NCI-H774 (cell line): ENCODE results near the gene CREG2.
"Not testable (repeated sequence)": the region's sequence is repeated elsewhere in the genome, so short reads cannot be mapped to it uniquely, and the experiment has no call there.

Experiments used
- DNase-seq: peaks from one replicate; lab custom pipeline; 2025; lab: John Stamatoyannopoulos, UW

CREG2 gene

GRCh38 chr2:101342625-101343008 lies 44.7 kb downstream of the CREG2 start:
- DNase-seq: no peak

DNA sequence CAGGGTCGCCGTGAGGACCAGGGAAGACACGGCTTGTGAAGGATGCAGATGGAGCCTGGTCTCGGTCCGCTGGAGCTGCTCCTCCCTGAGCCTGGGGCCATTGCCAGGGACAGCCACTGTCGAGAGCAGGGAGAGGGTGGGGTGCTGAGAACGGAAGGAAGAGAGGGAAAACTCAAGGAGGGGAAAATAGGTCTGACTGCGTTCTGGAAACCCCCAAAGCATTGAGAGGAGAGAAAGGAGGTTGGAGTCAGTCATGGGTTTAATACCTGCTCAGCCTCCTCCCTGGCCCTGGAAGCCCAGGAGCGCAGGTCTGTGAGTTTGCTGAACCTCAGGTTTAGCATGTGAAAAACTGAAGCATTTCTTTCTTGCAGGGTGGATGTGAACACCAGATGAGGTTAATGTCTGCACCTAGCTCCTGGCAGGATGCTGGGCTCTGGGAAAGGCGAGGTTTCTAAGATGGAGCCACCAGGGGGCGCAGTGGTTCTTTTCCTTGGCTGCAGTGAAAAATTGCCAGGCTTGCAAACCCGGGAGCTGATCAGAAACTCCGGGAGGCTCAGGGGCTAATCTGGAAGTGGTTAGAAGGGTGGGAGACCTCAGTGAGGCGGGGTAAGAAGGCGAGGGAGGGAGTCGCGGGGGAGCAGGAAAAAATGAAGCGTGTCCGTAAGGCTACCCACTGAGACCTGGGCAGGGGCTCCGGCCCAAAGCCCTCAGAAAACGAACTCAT lies 45.2 kb downstream of the CREG2 start:
- peak; percentile 19 for DNase-seq

GRCh38 chr2:101341421-101341820 lies 45.9 kb downstream of the CREG2 start:
- no peak for DNase-seq

- no peak for DNase-seq
Observed at GRCh38 chr2:101340141-101340551, 47.2 kb downstream of the CREG2 start.

- DNase-seq: no peak
Observed at GRCh38 chr2:101339266-101339880, 47.9 kb downstream of the CREG2 start.

DNA sequence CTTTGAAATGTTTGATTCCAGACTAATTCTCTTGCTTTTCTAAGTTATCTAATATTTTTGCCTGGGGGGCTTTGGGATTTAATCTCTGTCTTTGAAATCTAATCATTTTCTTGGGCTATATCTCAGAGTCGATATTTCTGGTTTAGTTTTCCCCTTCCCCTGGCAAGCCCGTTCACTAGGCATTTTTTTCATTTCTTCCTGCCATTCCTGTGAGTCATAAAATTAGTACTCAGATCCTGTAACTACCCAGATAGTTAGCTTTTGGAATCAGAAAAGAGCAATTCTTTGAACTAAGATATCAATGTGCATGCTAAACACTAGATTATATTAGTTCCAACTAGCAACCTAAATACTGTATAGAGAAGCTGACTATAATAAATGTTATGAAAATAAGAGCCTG lies 49.4 kb downstream of the CREG2 start:
- DNase-seq: no peak

GRCh38 chr2:101332885-101333766 lies 54.2 kb downstream of the CREG2 start:
- no peak for DNase-seq

DNA sequence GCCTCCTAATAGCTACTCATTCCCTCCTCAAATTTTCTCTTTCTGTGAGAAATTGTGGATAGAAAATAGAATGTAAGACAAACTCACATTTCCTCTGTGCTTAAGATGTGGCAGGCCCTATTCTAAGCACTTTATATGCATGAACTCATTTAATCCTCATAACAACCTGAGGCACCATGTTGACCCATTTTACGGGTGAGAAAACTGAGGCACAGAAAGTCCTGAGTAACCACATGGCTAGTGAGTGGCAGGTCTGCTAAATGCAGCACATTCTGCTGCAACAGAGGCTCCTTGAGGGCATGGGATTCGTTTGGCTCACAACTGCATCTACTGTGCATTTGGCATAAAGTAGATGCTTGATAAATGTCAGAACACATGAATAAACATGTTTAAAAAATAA lies 56.1 kb downstream of the CREG2 start:
- no peak for DNase-seq

- no peak for DNase-seq
Observed at GRCh38 chr2:101330253-101330933, 56.9 kb downstream of the CREG2 start.

GRCh38 chr2:101329026-101329425 lies 58.3 kb downstream of the CREG2 start:
- DNase-seq: no peak

GRCh38 chr2:101328474-101329007 lies 58.8 kb downstream of the CREG2 start:
- no peak for DNase-seq

DNA sequence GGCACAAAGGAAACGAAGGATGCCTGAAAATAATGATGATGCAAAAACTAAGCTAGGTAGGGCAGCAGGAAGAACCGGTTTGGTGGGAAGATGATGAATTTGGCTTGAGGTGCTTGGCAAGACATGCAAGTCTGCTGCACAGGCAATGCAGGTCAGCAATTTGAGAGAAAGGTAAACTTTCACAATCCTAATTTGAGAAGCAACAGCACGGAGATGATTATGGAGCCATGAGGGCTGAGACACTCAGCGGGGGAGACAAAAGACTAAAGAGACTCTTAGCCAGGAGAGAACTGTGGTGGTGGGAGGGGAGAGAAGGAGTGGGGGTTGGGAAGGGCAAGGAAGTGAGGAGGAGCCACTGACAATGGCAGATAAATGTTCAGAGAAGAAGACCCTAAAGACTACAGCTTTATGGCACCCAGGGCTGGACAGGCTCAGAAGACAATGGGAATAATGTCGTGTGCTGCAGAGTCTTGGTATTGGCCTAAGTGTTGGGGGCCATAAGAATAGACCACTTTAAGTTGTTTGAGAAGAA lies 59.4 kb downstream of the CREG2 start:
- no peak for DNase-seq

GRCh38 chr2:101325425-101325824 lies 61.9 kb downstream of the CREG2 start:
- DNase-seq: no peak

GRCh38 chr2:101316568-101316967 lies 70.7 kb downstream of the CREG2 start:
- not testable (repeated sequence) for DNase-seq

GRCh38 chr2:101311696-101312017 lies 75.6 kb downstream of the CREG2 start:
- DNase-seq: no peak

GRCh38 chr2:101310834-101311695 lies 76.2 kb downstream of the CREG2 start:
- no peak for DNase-seq

- DNase-seq: no peak
Observed at GRCh38 chr2:101310090-101310833, 77.0 kb downstream of the CREG2 start.

DNA sequence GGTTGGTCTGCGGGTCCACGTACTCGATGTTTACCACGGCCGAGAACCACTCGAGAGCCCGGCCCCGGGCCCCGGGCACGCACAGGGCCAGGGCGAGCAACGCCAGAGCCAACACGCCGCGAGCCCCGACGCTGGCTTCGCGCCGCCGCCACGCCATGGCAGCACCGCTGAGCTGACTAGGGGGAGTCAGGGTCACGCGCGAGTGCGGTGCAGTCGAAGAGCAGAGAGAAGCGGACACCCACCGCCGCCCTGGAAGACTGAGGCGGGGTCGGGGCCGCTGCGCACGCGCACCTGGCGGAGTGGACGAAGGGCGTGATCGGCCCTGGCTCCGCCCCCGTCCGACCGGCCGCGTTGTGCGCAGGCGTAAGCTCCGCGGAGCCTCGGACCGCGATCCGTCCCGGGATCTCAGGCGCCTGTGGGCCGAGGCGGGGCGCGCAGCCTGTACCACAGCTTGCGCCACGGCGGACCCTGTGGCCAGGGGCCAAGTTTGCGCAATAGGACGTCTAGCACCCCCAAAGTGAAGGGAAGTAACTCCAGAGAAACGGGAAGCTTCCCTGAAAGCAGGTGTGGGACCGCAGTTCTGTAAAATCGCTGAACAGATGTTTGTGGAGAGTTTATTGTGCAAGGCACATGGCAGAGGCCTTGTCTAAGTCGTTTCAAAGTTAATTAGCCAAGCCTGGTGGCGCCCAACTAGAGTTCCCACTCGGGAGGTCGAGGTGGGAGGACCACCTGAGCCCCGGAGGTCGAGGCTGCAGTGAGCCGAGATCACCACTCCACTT lies 78.7 kb downstream of the CREG2 start, which contains the start of gene RNF149:
Gene RNF149 (minus strand): TSS at position 270 of the 779 bp plus-strand sequence. CDS start 113 bp downstream, at position 157.
- DNase-seq: peak; percentile 78

- DNase-seq: no peak
Observed at GRCh38 chr2:101307950-101308431, 79.3 kb downstream of the CREG2 start.
